OCI-LY1 (cell line): ENCODE results near the gene JOSD2.
"Not testable (repeated sequence)": the region's sequence is repeated elsewhere in the genome, so short reads cannot be mapped to it uniquely, and the experiment has no call there.

Experiments
- H2AFZ ChIP-seq: fragments of 200-600 bp; sonication (generic), shearing (Covaris generic); 2 replicates; pipeline ENCODE4 v1.6.0; 2014; ENCODE audit warnings: antibody characterized with exemption, mild to moderate bottlenecking, low read length
- H3F3A ChIP-seq: fragments of 200-600 bp; sonication (generic), shearing (Covaris generic); 2 replicates; pipeline ENCODE4 v1.6.0; 2014; ENCODE audit warnings: mild to moderate bottlenecking, antibody characterized with exemption, low read length, moderate library complexity; ENCODE audit not compliant: insufficient read depth
- H3K27ac ChIP-seq: fragments of 200-600 bp; sonication (generic); 2 replicates; pipeline ENCODE4 v1.5.1; 2014; ENCODE audit warnings: low read length, mixed run types, mild to moderate bottlenecking, low read depth; ENCODE audit not compliant: poor library complexity, severe bottlenecking
- H3K27me3 ChIP-seq: fragments of 200-600 bp; sonication (generic); 2 replicates; pipeline ENCODE4 v1.6.0; 2014; ENCODE audit warnings: antibody characterized with exemption, mild to moderate bottlenecking, low read length, moderate library complexity; ENCODE audit not compliant: insufficient read depth
- H3K36me3 ChIP-seq: fragments of 200-600 bp; sonication (generic); 2 replicates; pipeline ENCODE4 v1.6.1; 2014; ENCODE audit warnings: mild to moderate bottlenecking, antibody characterized with exemption, low read length, moderate library complexity, mixed read lengths; ENCODE audit not compliant: insufficient read depth
- H3K4me1 ChIP-seq: fragments of 200-600 bp; sonication (generic); 2 replicates; pipeline ENCODE4 v1.5.1; 2014; ENCODE audit warnings: mild to moderate bottlenecking, low read length, moderate library complexity; ENCODE audit not compliant: insufficient read depth, severe bottlenecking
- H3K4me2 ChIP-seq: fragments of 200-600 bp; sonication (generic), shearing (Covaris generic); 2 replicates; pipeline ENCODE4 v1.6.1; 2014; ENCODE audit warnings: low read length
- H3K4me3 ChIP-seq: fragments of 200-600 bp; sonication (generic); 2 replicates; pipeline ENCODE4 v1.5.1; 2014; ENCODE audit warnings: low read length, low read depth, mild to moderate bottlenecking, mixed read lengths; ENCODE audit not compliant: poor library complexity, severe bottlenecking
- H3K79me2 ChIP-seq: fragments of 200-600 bp; shearing (Covaris generic); 2 replicates; pipeline ENCODE4 v1.6.1; 2016; ENCODE audit warnings: mixed run types, low read length, mixed read lengths; ENCODE audit not compliant: insufficient read depth
- H3K9ac ChIP-seq: fragments of 200-600 bp; sonication (generic), shearing (Covaris generic); 2 replicates; pipeline ENCODE4 v1.6.1; 2014; ENCODE audit warnings: mild to moderate bottlenecking, low read length, mixed read lengths
- H3K9me2 ChIP-seq: fragments of 200-600 bp; sonication (generic), shearing (Covaris generic); 2 replicates; pipeline ENCODE4 v1.6.1; 2014; ENCODE audit warnings: low read depth, mild to moderate bottlenecking, low read length, mixed read lengths
- H3K9me3 ChIP-seq: fragments of 200-600 bp; shearing (Covaris generic); 2 replicates; pipeline ENCODE4 v1.6.1; 2014; ENCODE audit warnings: low read length, mixed read lengths
- H4K20me1 ChIP-seq: fragments of 200-600 bp; sonication (generic), shearing (Covaris generic); 2 replicates; pipeline ENCODE4 v1.6.0; 2016; ENCODE audit warnings: mild to moderate bottlenecking, low read length; ENCODE audit not compliant: insufficient read depth
- CTCF ChIP-seq: fragments of 200-600 bp; sonication (generic), shearing (Covaris generic); IDR thresholded peaks from 2 replicates; pipeline ENCODE4 v1.5.1; 2017; ENCODE audit warnings: mild to moderate bottlenecking, antibody characterized with exemption, low read length, moderate library complexity, mixed read lengths
- EZH2 ChIP-seq: fragments of 200-600 bp; sonication (generic), shearing (Covaris generic); IDR thresholded peaks from 2 replicates; pipeline ENCODE4 v1.8.0; 2017; ENCODE audit warnings: borderline replicate concordance, mixed run types, mild to moderate bottlenecking, antibody characterized with exemption, low read length, moderate library complexity, mixed read lengths

The JOSD2 gene

GRCh38 chr19:50534478-50534877 is 23.5 kb upstream of the JOSD2 start:
- H3K27me3 ChIP-seq, result peaks cover 17% of the 10 kb centered on the region; the same call in 1 of the 2 replicates
- H3K36me3 ChIP-seq, result no peaks in the 10 kb centered on the region; the same call in 1 of the 2 replicates
- H2AFZ ChIP-seq, result no peak overlapping the region
- H3K79me2 ChIP-seq, result no peaks in the 10 kb centered on the region
- no peak overlapping the region for H3K27ac ChIP-seq
- H4K20me1 ChIP-seq, result no peaks in the 10 kb centered on the region
- TF ChIP-seq EZH2 (no peak), CTCF (no peak)
- no peak overlapping the region for H3K9ac ChIP-seq
- H3F3A ChIP-seq, result no peaks in the 10 kb centered on the region
- no peaks in the 10 kb centered on the region for H3K9me2 ChIP-seq
- H3K9me3 ChIP-seq, result peaks cover 5% of the 10 kb centered on the region; the same call in 1 of the 2 replicates
- no peak overlapping the region for H3K4me3 ChIP-seq
- no peak overlapping the region for H3K4me2 ChIP-seq
- H3K4me1 ChIP-seq, result no peaks in the 10 kb centered on the region

- Histone ChIP-seq H3K4me2 (no peak overlapping the region), H3K79me2 (no peaks in the 10 kb centered on the region), H2AFZ (no peak overlapping the region), H3K27me3 (peaks cover 27% of the 10 kb centered on the region), H3K9me2 (no peaks in the 10 kb centered on the region), H3K9me3 (peaks cover 5% of the 10 kb centered on the region; the same call in 1 of the 2 replicates), H3K9ac (no peak overlapping the region), H3K4me3 (no peak overlapping the region), H3K27ac (no peak overlapping the region), H4K20me1 (no peaks in the 10 kb centered on the region), H3K4me1 (no peaks in the 10 kb centered on the region), H3F3A (no peaks in the 10 kb centered on the region), H3K36me3 (no peaks in the 10 kb centered on the region; the same call in 1 of the 2 replicates)
- no peak for TF ChIP-seq CTCF
- TF ChIP-seq EZH2, result no peak
Observed at GRCh38 chr19:50532952-50533351, 22.0 kb upstream of the JOSD2 start.

GRCh38 chr19:50531171-50531612 is 20.2 kb upstream of the JOSD2 start:
- Histone ChIP-seq H3F3A (no peaks in the 10 kb centered on the region), H4K20me1 (no peaks in the 10 kb centered on the region), H3K36me3 (no peaks in the 10 kb centered on the region; the same call in 1 of the 2 replicates), H3K9ac (no peak overlapping the region), H3K9me2 (no peaks in the 10 kb centered on the region), H3K27ac (no peak overlapping the region), H3K4me1 (no peaks in the 10 kb centered on the region), H2AFZ (no peak overlapping the region), H3K4me3 (no peak overlapping the region), H3K27me3 (peaks cover 27% of the 10 kb centered on the region), H3K9me3 (peaks cover 5% of the 10 kb centered on the region; the same call in 1 of the 2 replicates), H3K4me2 (no peak overlapping the region), H3K79me2 (no peaks in the 10 kb centered on the region)
- no peak for TF ChIP-seq CTCF
- no peak for TF ChIP-seq EZH2

GRCh38 chr19:50528052-50528451 is 17.1 kb upstream of the JOSD2 start:
- H3K36me3 ChIP-seq, H3K4me1 ChIP-seq, H3K9ac ChIP-seq, H3K4me3 ChIP-seq, H3K27ac ChIP-seq, H3K4me2 ChIP-seq, H3F3A ChIP-seq, H2AFZ ChIP-seq, H3K9me3 ChIP-seq, H3K79me2 ChIP-seq, H4K20me1 ChIP-seq, H3K9me2 ChIP-seq: not testable (repeated sequence)
- peaks cover 17% of the 10 kb centered on the region for H3K27me3 ChIP-seq
